HG03095 (cell line): ENCODE data around the gene ODAD3.
A peak's percentile ranks its signal among the peaks of the same experiment; 100 is the strongest.
"Not testable (repeated sequence)": the region's sequence is repeated elsewhere in the genome, so short reads cannot be mapped to it uniquely, and the experiment has no call there.

ENCODE experiments used
- ATAC-seq: cut with Tn5 transposase; IDR thresholded peaks from one replicate; pipeline ENCODE4 v1.9.1; 2021; ENCODE audit warnings: moderate library complexity; ENCODE audit not compliant: unreplicated experiment

The ODAD3 gene

GRCh38 chr19:11408591-11408990, 26.3 kb downstream of the ODAD3 start:
- ATAC-seq = no peak

GRCh38 chr19:11406703-11407236, 28.2 kb downstream of the ODAD3 start:
- not testable (repeated sequence) for ATAC-seq

GRCh38 chr19:11405846-11406643, 28.9 kb downstream of the ODAD3 start:
- ATAC-seq = no peak

- ATAC-seq = no peak
These were observed 30.2 kb downstream of the ODAD3 start for GRCh38 chr19:11404588-11405222.

GRCh38 chr19:11401808-11402543, 32.9 kb downstream of the ODAD3 start:
- ATAC-seq = no peak

GRCh38 chr19:11400798-11401197, 34.1 kb downstream of the ODAD3 start:
- no peak for ATAC-seq

- ATAC-seq = no peak
These were observed 35.3 kb downstream of the ODAD3 start for GRCh38 chr19:11399667-11400066.

GRCh38 chr19:11397089-11397610, 37.8 kb downstream of the ODAD3 start:
- ATAC-seq = no peak

- no peak for ATAC-seq
These were observed 43.8 kb downstream of the ODAD3 start for GRCh38 chr19:11390933-11391680.

- ATAC-seq = no peak
These were observed 44.6 kb downstream of the ODAD3 start for GRCh38 chr19:11390359-11390758.

- no peak for ATAC-seq
These were observed 47.5 kb downstream of the ODAD3 start for GRCh38 chr19:11387162-11388034.

- no peak for ATAC-seq
These were observed 50.2 kb downstream of the ODAD3 start for GRCh38 chr19:11384778-11385129.

GRCh38 chr19:11383706-11384048, 51.2 kb downstream of the ODAD3 start:
- ATAC-seq = no peak

- no peak for ATAC-seq
These were observed 51.8 kb downstream of the ODAD3 start for GRCh38 chr19:11382898-11383705.

GRCh38 chr19:11380653-11381537, 54.0 kb downstream of the ODAD3 start:
- ATAC-seq = peak; percentile 62

- ATAC-seq = no peak
These were observed 55.0 kb downstream of the ODAD3 start for GRCh38 chr19:11379857-11380350.

- not testable (repeated sequence) for ATAC-seq
These were observed 55.6 kb downstream of the ODAD3 start for GRCh38 chr19:11379269-11379845.
